ENCODE measurements around the gene DHRS7C.

DNA sequence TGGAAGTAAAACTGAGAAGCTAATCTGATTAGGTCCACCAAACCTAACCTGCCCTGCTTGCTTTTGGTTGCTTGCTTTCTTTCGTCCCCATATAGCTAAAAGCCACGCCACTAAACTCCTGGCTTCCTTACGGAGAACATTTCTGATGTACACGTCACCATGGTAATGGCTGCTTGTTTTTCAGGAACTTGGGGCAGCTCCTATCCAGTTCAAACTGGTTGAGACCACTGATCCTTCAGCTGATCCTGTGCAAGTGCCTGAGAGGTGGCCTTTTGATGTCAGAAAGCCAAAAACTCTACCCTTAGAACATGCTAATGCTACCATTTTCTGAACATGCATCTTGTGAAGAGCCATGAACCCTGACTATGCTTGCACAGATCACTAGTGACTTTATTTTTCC, 14.4 kb upstream of the DHRS7C start:
- TF ChIP-seq ZNF274 (IDR thresholded peaks at IDR 0.05; ENCODE audit: low read depth, low read length) (no peak), YY1 (IDR thresholded peaks at IDR 0.05; ENCODE audit: insufficient read depth, insufficient read length) (no peak), SUZ12 (IDR thresholded peaks at IDR 0.05; ENCODE audit: extremely low read depth, insufficient read depth, insufficient read length) (no peak)
